Measurements from ENCODE around the gene METTL18.

The METTL18 gene

GRCh38 chr1:169785267-169785666 is 9.4 kb downstream of the METTL18 start:
- no peak for DNase-seq (ENCODE audit: low read depth)

- DNase-seq (ENCODE audit: low read depth): peak; percentile 5
These were observed 10.6 kb downstream of the METTL18 start for GRCh38 chr1:169784102-169784501.

GRCh38 chr1:169782596-169782995 is 12.1 kb downstream of the METTL18 start:
- no peak for DNase-seq (ENCODE audit: low read depth)

- DNase-seq (ENCODE audit: low read depth): peak; percentile 54
These were observed 14.7 kb downstream of the METTL18 start for GRCh38 chr1:169779970-169780369.

GRCh38 chr1:169779150-169779549 is 15.6 kb downstream of the METTL18 start:
- no peak for DNase-seq (ENCODE audit: low read depth)

- DNase-seq (ENCODE audit: low read depth): no peak
These were observed 18.3 kb downstream of the METTL18 start for GRCh38 chr1:169776440-169776839.

GRCh38 chr1:169768161-169768560 is 26.5 kb downstream of the METTL18 start:
- no peak for DNase-seq (ENCODE audit: low read depth)

GRCh38 chr1:169765580-169766331 is 29.0 kb downstream of the METTL18 start:
- DNase-seq (ENCODE audit: low read depth): no peak

GRCh38 chr1:169764919-169765318 is 29.8 kb downstream of the METTL18 start:
- DNase-seq (ENCODE audit: low read depth): no peak

- no peak for DNase-seq (ENCODE audit: low read depth)
These were observed 32.0 kb downstream of the METTL18 start for GRCh38 chr1:169762699-169763098.

GRCh38 chr1:169759038-169759437 is 35.7 kb downstream of the METTL18 start:
- DNase-seq (ENCODE audit: low read depth): no peak

GRCh38 chr1:169753549-169753948 is 41.2 kb downstream of the METTL18 start:
- DNase-seq (ENCODE audit: low read depth): no peak

- DNase-seq (ENCODE audit: low read depth): no peak
These were observed 44.7 kb downstream of the METTL18 start for GRCh38 chr1:169750041-169750440.

GRCh38 chr1:169746550-169746949 is 48.2 kb downstream of the METTL18 start:
- DNase-seq (ENCODE audit: low read depth): no peak

GRCh38 chr1:169745015-169745861 is 49.5 kb downstream of the METTL18 start:
- peak; percentile 37 for DNase-seq (ENCODE audit: low read depth)
